Stomach smooth muscle (tissue), 2 donors: ENCODE data around the gene PFDN4.
A peak's percentile ranks its signal among the peaks of the same experiment; 100 is the strongest.

ENCODE experiments used
- H3K27ac ChIP-seq: one replicate; pipeline ENCODE4 v1.7.0; 2013; ENCODE audit warnings: mild to moderate bottlenecking, low read length, inconsistent platforms
- H3K27me3 ChIP-seq, 2 donors: one replicate each; pipeline ENCODE4 v1.7.0; 2013; ENCODE audit warnings: low read length in 2 of 2; ENCODE audit not compliant: insufficient read depth in 2 of 2, control insufficient read depth in 1 of 2
- H3K36me3 ChIP-seq, 2 donors: one replicate each; pipeline ENCODE4 v1.7.0; 2013; ENCODE audit warnings: low read length in 2 of 2; ENCODE audit not compliant: control insufficient read depth in 2 of 2, insufficient read depth in 2 of 2
- H3K4me1 ChIP-seq: one replicate; pipeline ENCODE4 v1.7.0; 2013; ENCODE audit warnings: low read length; ENCODE audit not compliant: control insufficient read depth, insufficient read depth
- H3K4me3 ChIP-seq, 2 donors: one replicate each; pipeline ENCODE4 v1.7.0; 2013; ENCODE audit warnings: low read length in 2 of 2
- H3K9ac ChIP-seq, 2 donors: one replicate each; pipeline ENCODE4 v1.7.0; 2013; ENCODE audit warnings: low read length in 2 of 2, mild to moderate bottlenecking in 1 of 2
- H3K9me3 ChIP-seq, 2 donors: one replicate each; pipeline ENCODE4 v1.7.0; 2013; ENCODE audit warnings: low read length in 2 of 2; ENCODE audit not compliant: control insufficient read depth in 2 of 2
- donor health status: healthy.
- donor health status: Pancreatic carcinoma.

PFDN4 gene

GRCh38 chr20:54203281-54203680 lies 4.6 kb upstream of the PFDN4 start:
- no peak overlapping the region for H3K9ac ChIP-seq
- H3K4me1 ChIP-seq, result no peaks in the 10 kb centered on the region

DNA sequence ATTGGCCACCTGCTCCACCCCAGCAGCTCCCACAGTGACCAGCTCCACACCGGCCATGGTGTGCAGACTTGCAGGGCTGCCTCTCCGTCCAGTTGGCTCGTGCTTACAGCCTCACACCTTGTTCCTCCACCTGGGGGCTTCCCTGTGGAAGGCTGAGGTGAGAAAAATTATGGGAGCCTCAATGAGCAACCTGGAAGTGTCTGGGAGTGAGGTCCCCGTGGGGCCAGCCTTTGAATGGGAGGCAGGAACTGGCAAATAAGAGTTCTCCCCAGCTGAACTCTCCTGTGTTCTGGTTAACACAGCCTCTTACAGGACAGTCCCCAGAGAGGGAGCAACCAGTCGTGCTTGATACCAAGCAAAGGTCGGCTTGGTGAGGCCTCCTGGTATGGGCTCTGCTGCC lies 3.8 kb upstream of the PFDN4 start:
- Histone ChIP-seq H3K9me3 (no peaks in the 10 kb centered on the region), H3K4me1 (peaks cover 5% of the 10 kb centered on the region), H3K36me3 (no peaks in the 10 kb centered on the region), H3K9ac (no peak overlapping the region), H3K27ac (no peak overlapping the region), H3K4me3 (no peak overlapping the region), H3K27me3 (no peaks in the 10 kb centered on the region)

More at GRCh38 chr20:54203281-54203680, 4.6 kb upstream of the PFDN4 start:
- no peaks in the 10 kb centered on the region for H3K36me3 ChIP-seq
- no peak overlapping the region for H3K27ac ChIP-seq
- no peaks in the 10 kb centered on the region for H3K9me3 ChIP-seq
- H3K4me3 ChIP-seq, result no peak overlapping the region
- H3K27me3 ChIP-seq, result no peaks in the 10 kb centered on the region

DNA sequence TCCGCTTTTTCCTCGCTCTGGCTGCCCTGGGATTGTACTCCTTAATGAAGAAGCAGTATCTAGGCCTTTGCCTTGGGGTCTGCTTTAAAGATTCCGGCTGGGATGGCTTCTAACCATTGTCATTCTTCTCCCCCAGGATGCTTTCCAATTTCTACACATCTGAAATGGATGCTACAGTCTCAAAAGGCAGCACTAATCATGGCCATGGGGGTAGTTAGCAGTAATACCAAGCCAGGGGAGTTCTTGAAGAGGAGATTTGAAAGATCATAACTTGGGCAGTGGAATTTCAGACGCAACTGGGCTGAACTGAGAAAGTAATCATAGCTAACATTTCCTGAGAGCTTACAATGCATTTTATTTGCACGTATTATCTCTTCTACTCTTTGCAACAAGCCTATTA lies 3.4 kb upstream of the PFDN4 start:
- no peak overlapping the region for H3K9ac ChIP-seq
- no peak overlapping the region for H3K27ac ChIP-seq
- peaks cover 9% of the 10 kb centered on the region for H3K4me1 ChIP-seq
- H3K9me3 ChIP-seq, result no peaks in the 10 kb centered on the region
- H3K36me3 ChIP-seq, result no peaks in the 10 kb centered on the region
- H3K27me3 ChIP-seq, result no peaks in the 10 kb centered on the region
- H3K4me3 ChIP-seq, result no peak overlapping the region

GRCh38 chr20:54205450-54205849 lies 2.4 kb upstream of the PFDN4 start:
- peaks cover 9% of the 10 kb centered on the region for H3K4me1 ChIP-seq
- no peaks in the 10 kb centered on the region for H3K9me3 ChIP-seq
- H3K27ac ChIP-seq, result no peak overlapping the region

DNA sequence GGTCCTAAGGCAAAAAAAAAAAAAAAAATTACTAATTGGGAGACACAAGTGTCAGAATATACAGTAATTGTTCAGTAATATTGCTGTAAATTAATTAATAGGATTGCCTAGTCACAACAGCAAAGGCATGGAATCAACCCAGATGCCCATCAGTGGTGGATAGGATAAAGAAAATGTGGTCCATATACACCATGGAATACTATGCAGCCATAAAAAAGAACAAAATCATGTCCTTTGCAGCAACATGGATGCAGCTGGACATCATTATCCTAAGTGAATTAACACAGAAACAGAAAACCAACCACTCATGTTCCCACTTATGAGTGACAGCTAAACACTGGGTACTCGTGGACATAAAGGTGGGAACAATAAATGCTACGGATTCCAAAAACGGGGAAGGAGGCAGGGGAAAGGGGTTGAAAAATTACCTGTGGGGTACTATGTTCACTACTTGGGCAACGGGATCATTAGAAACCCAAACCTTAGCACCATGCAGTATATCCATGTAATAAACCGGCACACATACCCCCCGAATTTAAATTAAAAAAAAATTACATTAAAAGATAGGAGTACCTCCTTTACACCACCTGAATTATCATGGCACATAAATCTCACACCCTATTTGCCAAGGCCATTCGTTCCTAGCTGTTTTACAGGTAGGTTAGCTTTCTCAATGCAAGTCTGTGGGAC lies 689 bp upstream of the PFDN4 start:
- Histone ChIP-seq H3K36me3 (no peaks in the 10 kb centered on the region), H3K9me3 (no peaks in the 10 kb centered on the region), H3K4me3 (peak overlapping the region in 1 of 2 donors; percentile 96), H3K9ac (no peak overlapping the region), H3K4me1 (peaks cover 9% of the 10 kb centered on the region), H3K27ac (peak overlapping the region; percentile 98), H3K27me3 (no peaks in the 10 kb centered on the region)

More at GRCh38 chr20:54205450-54205849, 2.4 kb upstream of the PFDN4 start:
- Histone ChIP-seq H3K4me3 (no peak overlapping the region), H3K36me3 (no peaks in the 10 kb centered on the region), H3K9ac (no peak overlapping the region), H3K27me3 (no peaks in the 10 kb centered on the region)

- Histone ChIP-seq H3K4me3 (peak overlapping the region; percentile 94 to 96), H3K4me1 (peaks cover 9% of the 10 kb centered on the region), H3K36me3 (no peaks in the 10 kb centered on the region), H3K27me3 (no peaks in the 10 kb centered on the region), H3K9me3 (no peaks in the 10 kb centered on the region), H3K9ac (peak overlapping the region; percentile 93 to 100), H3K27ac (peak overlapping the region; percentile 98)
Measured at GRCh38 chr20:54208548-54209176, 775 bp downstream of the PFDN4 start.

DNA sequence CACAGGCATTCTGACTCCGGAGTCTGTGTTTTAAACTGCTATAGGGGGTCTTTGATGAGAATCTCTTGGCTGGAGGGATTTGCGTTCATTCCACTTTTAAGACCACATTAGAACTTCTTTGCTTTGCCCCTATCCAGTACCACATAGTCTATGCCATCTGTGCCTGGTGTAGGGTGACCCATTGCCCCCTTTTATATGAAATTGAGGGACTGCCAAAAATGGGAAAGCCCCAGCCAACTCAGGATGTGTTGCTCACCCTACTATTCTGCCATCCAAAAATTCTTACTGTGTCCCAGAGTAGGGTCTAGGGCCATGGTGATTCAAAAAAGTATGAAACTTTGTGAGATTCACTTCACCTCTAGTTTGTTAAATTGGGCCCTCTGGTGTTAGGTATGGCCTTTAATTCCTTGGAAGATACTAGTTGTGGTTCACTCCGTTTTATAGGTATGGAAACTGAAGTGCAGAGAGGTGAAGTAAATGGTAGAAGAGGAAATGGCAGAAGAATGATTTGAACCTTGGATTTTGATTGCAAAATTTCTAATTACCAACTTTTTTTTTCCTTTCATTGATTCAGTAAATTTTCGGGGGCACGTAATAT lies 1.4 kb downstream of the PFDN4 start:
- H3K27ac ChIP-seq, result no peak overlapping the region
- no peaks in the 10 kb centered on the region for H3K27me3 ChIP-seq
- H3K9me3 ChIP-seq, result no peaks in the 10 kb centered on the region
- H3K36me3 ChIP-seq, result no peaks in the 10 kb centered on the region
- peak overlapping the region; percentile 93 to 100 for H3K9ac ChIP-seq
- H3K4me3 ChIP-seq, result peak overlapping the region; percentile 94 to 96
- H3K4me1 ChIP-seq, result peaks cover 9% of the 10 kb centered on the region

GRCh38 chr20:54212226-54212625 lies 4.3 kb downstream of the PFDN4 start:
- H3K27me3 ChIP-seq, result no peaks in the 10 kb centered on the region
- no peak overlapping the region for H3K9ac ChIP-seq
- H3K9me3 ChIP-seq, result no peaks in the 10 kb centered on the region
- H3K4me1 ChIP-seq, result peaks cover 9% of the 10 kb centered on the region
- no peak overlapping the region for H3K27ac ChIP-seq
- no peak overlapping the region for H3K4me3 ChIP-seq
- H3K36me3 ChIP-seq, result peaks cover 3 to 10% of the 10 kb centered on the region in 2 donors

DNA sequence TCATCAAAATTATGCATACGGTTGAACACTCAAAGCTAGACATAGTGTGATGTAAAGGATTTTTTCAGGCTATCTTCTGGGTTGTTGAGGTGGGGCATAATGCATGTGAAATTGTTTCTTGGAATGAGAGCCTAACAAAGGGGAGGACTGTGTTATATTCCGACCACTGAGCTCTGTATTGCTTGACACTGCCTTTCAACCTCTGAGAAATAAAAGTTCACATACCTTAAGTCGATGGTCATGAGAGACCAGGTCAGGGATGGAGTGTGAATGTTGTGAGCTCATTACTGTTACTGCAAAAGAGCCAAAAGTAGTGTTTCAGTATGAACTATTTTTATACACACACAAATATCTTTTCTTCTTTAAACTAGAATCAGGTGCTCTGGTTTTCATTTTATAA lies 5.0 kb downstream of the PFDN4 start:
- Histone ChIP-seq H3K4me1 (peaks cover 9% of the 10 kb centered on the region), H3K9ac (no peak overlapping the region), H3K27ac (no peak overlapping the region), H3K27me3 (no peaks in the 10 kb centered on the region), H3K4me3 (no peak overlapping the region), H3K9me3 (no peaks in the 10 kb centered on the region), H3K36me3 (peaks cover 3 to 10% of the 10 kb centered on the region in 2 donors)

GRCh38 chr20:54214566-54214965 lies 6.7 kb downstream of the PFDN4 start:
- Histone ChIP-seq H3K27ac (no peak overlapping the region), H3K9me3 (no peaks in the 10 kb centered on the region), H3K36me3 (peaks cover 3 to 10% of the 10 kb centered on the region in 2 donors)

More at GRCh38 chr20:54214566-54214965, 6.7 kb downstream of the PFDN4 start:
- no peaks in the 10 kb centered on the region for H3K4me1 ChIP-seq
- H3K9ac ChIP-seq, result no peak overlapping the region
- H3K27me3 ChIP-seq, result no peaks in the 10 kb centered on the region
- H3K4me3 ChIP-seq, result no peak overlapping the region
